Activated effector memory CD4-positive, alpha-beta T cell treated with anti-CD3 and anti-CD28 coated beads, Interleukin-2, amount 50 U/mL, for 16 hours (primary cell): ENCODE measurements around the gene CPNE5.
A peak's percentile ranks its signal among the peaks of the same experiment; 100 is the strongest.

Experiments used
- DNase-seq: peaks from one replicate; pipeline ENCODE4 v3.0.0-alpha.2; 2020

The CPNE5 gene

GRCh38 chr6:36787210-36787609, 52.0 kb downstream of the CPNE5 start:
- DNase-seq = no peak

GRCh38 chr6:36786055-36786675, 53.1 kb downstream of the CPNE5 start:
- no peak for DNase-seq

GRCh38 chr6:36784376-36784636, 54.9 kb downstream of the CPNE5 start:
- DNase-seq = no peak

- DNase-seq = no peak
Observed at GRCh38 chr6:36783603-36784375, 55.5 kb downstream of the CPNE5 start.

GRCh38 chr6:36781669-36782068, 57.6 kb downstream of the CPNE5 start:
- no peak for DNase-seq

- DNase-seq = no peak
Observed at GRCh38 chr6:36780442-36781177, 58.6 kb downstream of the CPNE5 start.

GRCh38 chr6:36779227-36779626, 60.0 kb downstream of the CPNE5 start:
- DNase-seq = no peak

- no peak for DNase-seq
Observed at GRCh38 chr6:36777801-36778200, 61.4 kb downstream of the CPNE5 start.

- DNase-seq = no peak
Observed at GRCh38 chr6:36776167-36776566, 63.1 kb downstream of the CPNE5 start.

GRCh38 chr6:36774331-36774730, 64.9 kb downstream of the CPNE5 start:
- DNase-seq = no peak

- DNase-seq = no peak
Observed at GRCh38 chr6:36772397-36772796, 66.8 kb downstream of the CPNE5 start.

GRCh38 chr6:36771145-36771544, 68.1 kb downstream of the CPNE5 start:
- no peak for DNase-seq

GRCh38 chr6:36769676-36770499, 69.4 kb downstream of the CPNE5 start:
- peak; percentile 72 for DNase-seq

- no peak for DNase-seq
Observed at GRCh38 chr6:36769183-36769675, 70.0 kb downstream of the CPNE5 start.

- DNase-seq = no peak
Observed at GRCh38 chr6:36766399-36766945, 72.8 kb downstream of the CPNE5 start.

- peak; percentile 90 for DNase-seq
Observed at GRCh38 chr6:36765594-36766398, 73.4 kb downstream of the CPNE5 start.

- DNase-seq = no peak
Observed at GRCh38 chr6:36765190-36765589, 74.1 kb downstream of the CPNE5 start.

- DNase-seq = no peak
Observed at GRCh38 chr6:36762123-36762522, 77.1 kb downstream of the CPNE5 start.

- DNase-seq = no peak
Observed at GRCh38 chr6:36760685-36761435, 78.4 kb downstream of the CPNE5 start.

- DNase-seq = peak; percentile 94
Observed at GRCh38 chr6:36759148-36759759, 80.0 kb downstream of the CPNE5 start.
